GM12872 (cell line): ENCODE results near the gene ZNF81.

ENCODE experiments used
- CTCF ChIP-seq: IDR thresholded peaks from 3 replicates; pipeline ENCODE4 v1.5.1; 2011; ENCODE audit warnings: low read depth, mild to moderate bottlenecking, low read length, moderate library complexity; ENCODE audit not compliant: insufficient read depth

ZNF81 gene

GRCh38 chrX:47879463-47879862 lies 42.8 kb downstream of the ZNF81 start:
- TF ChIP-seq CTCF, result no peak

GRCh38 chrX:47880927-47881326 lies 44.2 kb downstream of the ZNF81 start:
- TF ChIP-seq CTCF, result no peak

- no peak for TF ChIP-seq CTCF
Observed at GRCh38 chrX:47885501-47885900, 48.8 kb downstream of the ZNF81 start.

GRCh38 chrX:47898024-47898423 lies 61.3 kb downstream of the ZNF81 start:
- TF ChIP-seq CTCF, result no peak

GRCh38 chrX:47900833-47901232 lies 64.1 kb downstream of the ZNF81 start:
- no peak for TF ChIP-seq CTCF

GRCh38 chrX:47902161-47902560 lies 65.5 kb downstream of the ZNF81 start:
- TF ChIP-seq CTCF, result no peak

GRCh38 chrX:47915886-47916493 lies 79.3 kb downstream of the ZNF81 start:
- TF ChIP-seq CTCF, result no peak
